Esophagus (tissue), 2 donors: ENCODE measurements around the gene SCUBE1. TPM values are rescaled to one million over a fixed set of nuclear protein-coding genes. Genes with fewer than 3 reads are reported as not detected.

Experiments
- H3K27ac ChIP-seq, 2 donors: one replicate each; pipeline ENCODE4 v1.5.1; 2013; ENCODE audit warnings: low read depth in 2 of 2, mild to moderate bottlenecking in 2 of 2, inconsistent platforms in 1 of 2, low read length in 1 of 2, moderate library complexity in 1 of 2
- H3K27me3 ChIP-seq, 2 donors: one replicate each; pipeline ENCODE4 v1.6.1; 2013; ENCODE audit warnings: low read length in 2 of 2, control low read depth in 1 of 2, mild to moderate bottlenecking in 1 of 2; ENCODE audit not compliant: insufficient read depth in 2 of 2, control insufficient read depth in 1 of 2
- H3K36me3 ChIP-seq, 2 donors: one replicate each; pipeline ENCODE4 v1.6.1; 2013; ENCODE audit warnings: low read length in 1 of 2; ENCODE audit not compliant: control insufficient read depth in 2 of 2, insufficient read depth in 2 of 2
- H3K4me1 ChIP-seq, 2 donors: one replicate each; pipeline ENCODE4 v1.6.1; 2013; ENCODE audit warnings: low read length in 1 of 2; ENCODE audit not compliant: control insufficient read depth in 2 of 2, insufficient read depth in 2 of 2
- H3K4me3 ChIP-seq, 2 donors: one replicate each; pipeline ENCODE4 v1.5.1; 2013; ENCODE audit warnings: low read length in 2 of 2, mild to moderate bottlenecking in 2 of 2, low read depth in 1 of 2, moderate library complexity in 1 of 2
- H3K9me3 ChIP-seq, 2 donors: one replicate each; pipeline ENCODE4 v1.6.1; 2013; ENCODE audit warnings: mild to moderate bottlenecking in 2 of 2, low read depth in 1 of 2, low read length in 1 of 2, moderate library complexity in 1 of 2; ENCODE audit not compliant: control insufficient read depth in 2 of 2, insufficient read depth in 1 of 2
- WGBS, 2 donors: extraction: QIAGEN DNeasy Blood & Tissue Kit; methylation state at CpG; one replicate each; pipeline ENCODE4 v1.1.7; 2013; 5-methylcytosine and 5-hydroxymethylcytosine counted together
- polyA plus RNA-seq, 2 donors: library from polyadenylated mRNA; stranded (reverse); fragments of 200-250 nt; gene quantifications; one replicate each; pipeline ENCODE4 v1.2.3, GENCODE V29; 2013
- donor health status: healthy with polysubstance abuse.
- donor health status: Bipolar disorder and iron deficiency.

SCUBE1 gene
- polyA plus RNA-seq, 2 donors, result 2.2 to 2.4 TPM

DNA sequence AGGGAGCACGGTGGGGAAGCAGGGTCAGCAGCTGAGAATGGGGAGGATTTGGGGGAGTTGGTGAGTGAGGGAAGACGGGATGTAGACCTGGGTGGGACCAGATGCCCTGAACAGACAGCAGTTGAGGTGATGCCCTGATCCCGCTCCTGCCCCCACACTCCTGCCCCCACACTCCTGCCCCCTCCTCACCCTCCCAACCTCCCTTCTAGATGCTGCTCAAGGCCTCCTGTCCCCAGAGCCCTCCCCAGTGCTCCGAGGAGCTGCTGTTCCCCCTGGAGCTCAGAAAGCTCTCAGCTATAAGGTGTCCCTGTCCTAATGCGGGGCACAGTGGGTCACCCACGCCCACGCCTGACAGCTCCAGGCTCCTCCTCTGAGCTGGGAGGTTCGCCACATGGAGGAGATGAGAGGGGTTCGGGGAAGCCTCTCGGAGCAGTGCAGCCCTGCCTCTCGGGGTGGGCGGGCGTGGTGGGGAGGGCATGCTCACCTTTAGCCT is 131.2 kb downstream of the SCUBE1 start:
- Histone ChIP-seq H3K27ac (no peak overlapping the region), H3K36me3 (no peaks in the 10 kb centered on the region), H3K27me3 (no peaks in the 10 kb centered on the region), H3K9me3 (no peaks in the 10 kb centered on the region), H3K4me1 (no peaks in the 10 kb centered on the region), H3K4me3 (no peak overlapping the region)
- WGBS, 2 donors, result 80 to 88% methylated on average over 13 of the region's 13 CpGs

DNA sequence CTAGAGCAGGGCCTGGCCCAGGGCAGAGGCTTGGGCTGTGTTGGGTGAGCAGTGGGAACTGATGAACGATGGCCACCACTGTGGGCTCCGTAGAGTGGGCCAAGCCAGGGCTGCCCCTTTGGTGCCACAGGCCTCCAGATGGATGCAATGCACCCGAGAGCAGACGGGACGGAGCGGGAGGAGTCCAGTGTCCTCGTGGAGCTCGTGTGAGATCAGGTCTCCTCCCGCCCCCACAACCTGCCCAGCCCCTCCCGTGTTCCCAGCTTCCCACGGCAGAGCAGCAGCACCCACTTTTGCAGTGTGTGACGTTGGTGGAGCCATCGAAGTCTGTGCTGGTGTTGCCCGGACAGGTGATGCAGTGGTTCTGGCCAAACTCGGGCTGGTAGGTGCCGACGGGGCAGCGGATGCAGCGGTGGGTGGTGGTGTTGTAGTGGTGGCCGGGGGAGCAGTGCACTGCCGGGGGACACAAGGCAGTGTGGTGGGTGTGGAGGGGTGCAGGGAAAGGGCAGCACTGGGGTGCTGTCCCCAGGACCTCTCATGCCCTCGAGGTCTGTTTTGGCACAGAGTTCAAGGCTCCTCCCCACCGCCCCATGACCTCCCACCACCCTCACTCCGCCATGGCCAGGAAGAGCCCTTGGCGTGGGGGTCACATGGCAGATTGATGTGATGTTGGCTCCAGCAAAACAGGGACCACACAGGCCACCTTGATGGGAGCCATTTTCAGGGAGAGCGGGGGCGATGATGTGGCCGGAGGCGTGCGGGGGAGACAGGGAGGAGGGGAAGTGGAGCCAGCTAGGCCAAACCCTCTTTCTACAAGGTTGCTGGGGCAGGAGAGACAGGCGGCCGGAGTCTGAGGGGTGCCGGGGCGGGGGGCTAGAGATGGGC is 132.3 kb downstream of the SCUBE1 start:
- Histone ChIP-seq H3K9me3 (no peaks in the 10 kb centered on the region), H3K27me3 (no peaks in the 10 kb centered on the region), H3K36me3 (no peaks in the 10 kb centered on the region), H3K27ac (no peak overlapping the region), H3K4me1 (no peaks in the 10 kb centered on the region), H3K4me3 (no peak overlapping the region)
- WGBS, 2 donors, result 86 to 87% methylated on average over 34 of the region's 34 CpGs

DNA sequence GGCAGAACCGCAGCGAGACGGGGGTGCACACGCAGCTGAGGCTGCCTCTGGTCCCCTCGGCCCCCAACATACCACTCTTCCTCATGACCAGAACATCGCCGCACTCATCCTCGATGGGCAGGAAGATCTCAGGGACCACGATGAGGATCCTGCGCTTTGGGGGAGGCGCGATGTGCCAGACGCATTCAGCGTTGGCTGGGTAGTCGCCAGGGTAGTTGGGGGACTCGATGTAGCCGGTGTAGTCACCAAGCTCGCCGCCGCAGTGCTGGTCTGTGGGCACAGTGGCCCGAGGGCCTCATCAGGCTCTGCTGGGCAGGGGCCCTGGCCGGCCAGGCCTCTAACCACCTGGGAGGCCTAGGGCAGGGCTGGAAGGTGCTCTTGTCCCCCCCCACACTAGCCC is 133.2 kb downstream of the SCUBE1 start:
- no peaks in the 10 kb centered on the region for H3K36me3 ChIP-seq
- H3K27ac ChIP-seq, result no peak overlapping the region
- H3K9me3 ChIP-seq, result no peaks in the 10 kb centered on the region
- H3K27me3 ChIP-seq, result no peaks in the 10 kb centered on the region
- WGBS, 2 donors, result 87 to 89% methylated on average over 21 to 22 of the region's 22 CpGs
- no peak overlapping the region for H3K4me3 ChIP-seq
- H3K4me1 ChIP-seq, result no peaks in the 10 kb centered on the region

- 89 to 94% methylated on average over 15 of the region's 15 CpGs for WGBS, 2 donors
- Histone ChIP-seq H3K4me3 (no peak overlapping the region), H3K9me3 (no peaks in the 10 kb centered on the region), H3K27me3 (no peaks in the 10 kb centered on the region), H3K36me3 (no peaks in the 10 kb centered on the region), H3K27ac (no peak overlapping the region), H3K4me1 (no peaks in the 10 kb centered on the region)
These were observed 133.7 kb downstream of the SCUBE1 start for GRCh38 chr22:43209523-43209890.

DNA sequence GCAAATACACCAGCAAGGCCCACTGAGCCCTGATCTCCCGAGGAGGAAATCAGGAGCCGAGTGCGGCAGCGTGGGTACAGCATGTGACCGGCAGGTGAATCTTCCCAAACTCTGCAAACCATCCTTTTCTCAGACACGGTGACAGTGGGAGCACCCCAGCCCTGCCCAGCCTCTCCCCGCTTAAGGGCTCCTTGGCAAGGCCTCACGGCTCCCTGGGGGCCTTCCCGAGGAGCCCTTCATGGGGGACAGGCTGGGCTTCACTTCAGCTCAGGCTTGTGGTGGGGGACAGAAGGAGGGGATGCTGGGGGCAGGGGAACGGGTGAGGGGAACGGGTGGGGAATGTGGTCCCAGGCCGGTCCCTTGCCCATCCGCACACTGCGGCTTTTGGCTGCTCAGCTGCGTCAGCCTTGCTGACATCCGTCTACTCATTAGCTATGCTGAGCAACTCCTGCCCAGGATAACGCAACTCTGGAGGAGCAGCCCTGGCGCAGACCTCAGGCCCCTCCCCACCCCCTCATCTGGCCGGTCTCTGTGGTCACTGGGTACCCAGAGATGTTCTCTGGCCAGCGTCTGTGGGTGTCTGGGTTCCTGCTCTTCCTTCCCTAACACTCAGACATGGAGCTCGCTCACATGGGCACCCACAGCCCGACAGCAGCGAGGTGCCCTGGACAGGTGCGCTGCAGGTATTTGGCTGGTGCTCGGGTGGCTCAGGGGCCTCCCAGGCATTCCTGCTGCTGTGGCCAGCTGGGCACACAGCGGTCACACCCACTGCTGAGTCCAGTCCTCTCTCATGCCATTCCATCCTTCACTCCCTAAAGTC is 134.3 kb downstream of the SCUBE1 start:
- H3K27me3 ChIP-seq, result no peaks in the 10 kb centered on the region
- 87 to 88% methylated on average over 26 of the region's 26 CpGs for WGBS, 2 donors
- no peak overlapping the region for H3K27ac ChIP-seq
- no peaks in the 10 kb centered on the region for H3K36me3 ChIP-seq
- H3K9me3 ChIP-seq, result no peaks in the 10 kb centered on the region
- H3K4me1 ChIP-seq, result no peaks in the 10 kb centered on the region
- no peak overlapping the region for H3K4me3 ChIP-seq

GRCh38 chr22:43207849-43208702 is 135.1 kb downstream of the SCUBE1 start:
- Histone ChIP-seq H3K9me3 (no peaks in the 10 kb centered on the region), H3K4me3 (no peak overlapping the region), H3K27me3 (no peaks in the 10 kb centered on the region), H3K27ac (no peak overlapping the region), H3K36me3 (no peaks in the 10 kb centered on the region), H3K4me1 (no peaks in the 10 kb centered on the region)
- WGBS, 2 donors, result 72 to 75% methylated on average over 26 of the region's 26 CpGs

DNA sequence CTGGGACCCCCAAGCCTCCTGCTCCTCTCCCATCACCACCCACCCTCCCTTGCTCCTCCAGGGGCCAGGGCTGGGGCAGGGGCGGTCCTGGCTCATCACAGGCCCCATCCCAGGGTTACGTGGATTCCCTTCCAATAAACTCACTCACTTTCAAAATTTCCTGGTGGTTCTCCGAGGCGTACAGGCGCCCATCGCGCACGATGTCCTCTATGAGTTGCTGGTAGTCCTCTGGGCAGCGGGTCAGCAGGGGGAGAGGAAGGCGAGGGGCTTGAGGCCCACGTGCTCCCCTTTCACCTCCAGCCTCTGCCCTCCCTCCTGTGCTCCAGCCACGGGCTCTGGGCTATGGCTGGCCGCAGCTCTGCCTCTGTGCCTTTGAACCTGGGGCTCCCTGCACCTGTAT is 135.8 kb downstream of the SCUBE1 start:
- no peaks in the 10 kb centered on the region for H3K27me3 ChIP-seq
- H3K36me3 ChIP-seq, result no peaks in the 10 kb centered on the region
- H3K27ac ChIP-seq, result no peak overlapping the region
- no peak overlapping the region for H3K4me3 ChIP-seq
- H3K4me1 ChIP-seq, result no peaks in the 10 kb centered on the region
- no peaks in the 10 kb centered on the region for H3K9me3 ChIP-seq
- 85 to 90% methylated on average over 12 to 13 of the region's 13 CpGs for WGBS, 2 donors

DNA sequence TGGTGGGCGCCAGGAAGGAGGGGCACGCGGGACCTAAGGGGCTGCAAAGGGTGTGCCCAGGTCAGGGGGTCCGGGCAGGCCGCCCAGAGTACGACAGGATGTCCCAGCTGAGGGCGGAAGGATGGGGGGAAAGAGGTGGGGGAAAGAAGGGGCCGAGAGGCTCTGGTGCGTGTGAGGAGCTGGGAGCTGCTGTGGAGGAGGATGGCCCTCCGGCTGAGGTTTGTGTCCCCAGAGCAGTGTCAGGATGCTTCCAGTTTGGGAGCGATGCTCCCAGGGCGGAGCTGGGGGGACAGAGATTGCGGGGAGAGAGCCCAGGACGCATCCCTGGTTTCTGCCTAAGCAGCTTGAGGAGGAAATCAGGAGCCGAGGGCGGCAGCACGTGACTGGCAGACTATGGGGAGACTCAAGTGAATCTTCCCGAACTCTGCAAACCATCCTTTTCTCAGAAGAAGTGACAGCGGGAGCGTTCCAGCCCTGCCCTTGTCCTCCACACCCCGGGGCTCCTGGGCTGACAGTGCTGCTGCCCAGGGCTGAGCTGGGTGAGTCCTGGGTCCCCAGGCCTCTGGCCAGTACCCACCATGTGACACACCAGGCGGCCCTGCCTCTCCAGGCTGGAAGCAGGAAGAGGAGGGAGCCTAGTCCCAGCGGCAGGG is 136.5 kb downstream of the SCUBE1 start:
- no peaks in the 10 kb centered on the region for H3K36me3 ChIP-seq

More for the DNA sequence above, 136.5 kb downstream of the SCUBE1 start:
- H3K9me3 ChIP-seq, result no peaks in the 10 kb centered on the region
- no peaks in the 10 kb centered on the region for H3K27me3 ChIP-seq
- 53 to 61% methylated on average over 22 to 23 of the region's 23 CpGs for WGBS, 2 donors
- H3K27ac ChIP-seq, result no peak overlapping the region
- no peaks in the 10 kb centered on the region for H3K4me1 ChIP-seq
- no peak overlapping the region for H3K4me3 ChIP-seq
